Suprapubic skin (tissue), 4 donors: ENCODE measurements around the gene PSME3. TPM values are rescaled to one million over a fixed set of nuclear protein-coding genes. Genes with fewer than 3 reads are reported as not detected.
A peak's percentile ranks its signal among the peaks of the same experiment; 100 is the strongest.

Experiments
- DNase-seq, 2 donors: peaks; one replicate each; pipeline ENCODE4 v3.0.0-alpha.2; 2019; ENCODE audit warnings: low spot score in 2 of 2
- H3K27ac ChIP-seq: fragments of 200-600 bp; sonication (generic); one replicate; pipeline ENCODE4 v1.5.1; 2019
- H3K27me3 ChIP-seq: fragments of 200-600 bp; sonication (generic); one replicate; pipeline ENCODE4 v1.5.1; 2019
- H3K36me3 ChIP-seq: fragments of 200-600 bp; sonication (generic); one replicate; pipeline ENCODE4 v1.5.1; 2019
- H3K4me1 ChIP-seq: fragments of 200-600 bp; sonication (generic); one replicate; pipeline ENCODE4 v1.5.1; 2019
- H3K4me3 ChIP-seq: fragments of 200-600 bp; sonication (generic); one replicate; pipeline ENCODE4 v1.5.1; 2019; ENCODE audit warnings: mild to moderate bottlenecking
- H3K9me3 ChIP-seq: fragments of 200-600 bp; sonication (generic); one replicate; pipeline ENCODE4 v1.5.1; 2019
- EP300 ChIP-seq: sonication (generic); formaldehyde crosslinking; IDR thresholded peaks from one replicate; pipeline ENCODE4 v1.6.1; 2017; ENCODE audit warnings: antibody characterized with exemption
- POLR2A ChIP-seq, 2 donors: fragments of 450-650 bp; IDR thresholded peaks; one replicate each; pipeline ENCODE4 v1.6.1; 2017; ENCODE audit warnings: antibody characterized with exemption in 2 of 2, mild to moderate bottlenecking in 2 of 2, moderate library complexity in 2 of 2
- POLR2AphosphoS5 ChIP-seq, 3 donors: sonication (generic); formaldehyde crosslinking; IDR thresholded peaks; one replicate each; pipeline ENCODE4 v1.6.1; 2017; ENCODE audit warnings: antibody characterized with exemption in 3 of 3
- WGBS: methylation state at CpG from one replicate; pipeline ENCODE4 v1.1.5; 2018; 5-methylcytosine and 5-hydroxymethylcytosine counted together
- total RNA-seq, 4 donors: library from RNA; depleted of rRNA; stranded (reverse); fragments of >200 nt; gene quantifications; one replicate each; pipeline ENCODE4 v1.1.0, GENCODE V29; 2016
- TF ChIP-seq, protein P1 (sequence below), 2 donors: fragments of 200-600 bp in 1 of 2; fragments of 450-650 bp in 1 of 2; sonication (generic) in 1 of 2; IDR thresholded peaks; one replicate each; pipeline ENCODE4 v1.5.1; 2016 to 2019; ENCODE audit warnings: antibody characterized with exemption in 2 of 2, mild to moderate bottlenecking in 1 of 2, moderate library complexity in 1 of 2

Gene PSME3
- total RNA-seq, 4 donors from 2014 or later, result 47.0 to 106 (median 82.8) TPM

DNA sequence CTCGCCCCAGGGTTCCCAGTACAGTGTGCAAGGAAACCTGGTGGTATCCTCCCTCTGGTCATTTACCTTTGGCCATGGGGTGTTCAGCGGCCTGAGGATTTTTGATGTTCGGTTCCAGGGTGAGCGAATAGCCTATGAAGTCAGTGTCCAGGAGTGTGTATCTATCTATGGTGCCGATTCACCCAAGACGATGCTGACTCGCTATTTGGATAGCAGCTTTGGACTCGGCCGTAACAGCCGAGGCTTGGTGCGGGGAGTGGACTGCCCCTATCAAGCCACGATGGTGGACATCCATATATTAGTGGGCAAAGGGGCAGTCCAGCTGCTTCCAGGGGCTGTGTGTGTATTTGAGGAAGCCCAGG is 12.3 kb downstream of the PSME3 start:
- Histone ChIP-seq H3K4me3 (no peak overlapping the region), H3K27ac (no peak overlapping the region), H3K27me3 (no peaks in the 10 kb centered on the region), H3K36me3 (peaks cover 50% of the 10 kb centered on the region), H3K4me1 (peaks cover 23% of the 10 kb centered on the region), H3K9me3 (no peaks in the 10 kb centered on the region)
- 95% methylated on average over 11 of the region's 12 CpGs for WGBS
- DNase-seq, result no peak
- TF ChIP-seq POLR2A (IDR thresholded peaks at IDR 0.05), result no peak
- no peak for TF ChIP-seq EP300
- TF ChIP-seq, protein P1, sequence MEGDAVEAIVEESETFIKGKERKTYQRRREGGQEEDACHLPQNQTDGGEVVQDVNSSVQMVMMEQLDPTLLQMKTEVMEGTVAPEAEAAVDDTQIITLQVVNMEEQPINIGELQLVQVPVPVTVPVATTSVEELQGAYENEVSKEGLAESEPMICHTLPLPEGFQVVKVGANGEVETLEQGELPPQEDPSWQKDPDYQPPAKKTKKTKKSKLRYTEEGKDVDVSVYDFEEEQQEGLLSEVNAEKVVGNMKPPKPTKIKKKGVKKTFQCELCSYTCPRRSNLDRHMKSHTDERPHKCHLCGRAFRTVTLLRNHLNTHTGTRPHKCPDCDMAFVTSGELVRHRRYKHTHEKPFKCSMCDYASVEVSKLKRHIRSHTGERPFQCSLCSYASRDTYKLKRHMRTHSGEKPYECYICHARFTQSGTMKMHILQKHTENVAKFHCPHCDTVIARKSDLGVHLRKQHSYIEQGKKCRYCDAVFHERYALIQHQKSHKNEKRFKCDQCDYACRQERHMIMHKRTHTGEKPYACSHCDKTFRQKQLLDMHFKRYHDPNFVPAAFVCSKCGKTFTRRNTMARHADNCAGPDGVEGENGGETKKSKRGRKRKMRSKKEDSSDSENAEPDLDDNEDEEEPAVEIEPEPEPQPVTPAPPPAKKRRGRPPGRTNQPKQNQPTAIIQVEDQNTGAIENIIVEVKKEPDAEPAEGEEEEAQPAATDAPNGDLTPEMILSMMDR (IDR thresholded peaks at IDR 0.05), result no peak
- no peak for TF ChIP-seq POLR2AphosphoS5 (IDR thresholded peaks at IDR 0.05)

DNA sequence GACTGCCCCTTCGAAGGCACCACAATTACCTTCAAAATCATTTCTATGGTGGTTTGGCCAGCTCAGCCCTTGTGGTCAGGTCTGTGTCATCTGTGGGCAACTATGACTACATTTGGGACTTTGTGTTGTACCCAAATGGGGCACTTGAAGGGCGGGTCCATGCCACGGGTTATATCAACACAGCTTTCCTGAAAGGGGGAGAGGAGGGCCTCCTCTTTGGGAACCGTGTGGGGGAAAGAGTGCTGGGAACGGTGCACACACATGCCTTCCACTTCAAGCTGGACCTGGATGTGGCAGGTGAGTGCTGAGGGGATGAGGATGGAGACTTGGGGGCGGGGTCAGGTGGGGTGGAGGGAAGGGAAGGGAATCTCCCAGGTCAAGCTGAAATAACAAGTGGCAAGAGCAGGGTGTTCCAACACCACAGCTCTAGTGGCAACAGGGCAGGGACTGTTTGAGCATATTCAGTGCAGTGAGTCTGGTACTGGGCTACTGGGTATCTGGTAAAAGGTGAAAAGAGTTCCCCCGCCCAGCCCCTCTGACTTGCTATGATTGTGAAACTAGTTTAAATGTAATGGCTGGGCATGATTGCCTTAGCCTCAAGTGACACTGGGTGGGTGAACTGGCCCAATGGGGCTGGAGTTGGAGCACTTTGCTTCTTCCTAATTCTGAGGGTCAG is 12.9 kb downstream of the PSME3 start:
- TF ChIP-seq POLR2A (IDR thresholded peaks at IDR 0.05) (no peak), EP300 (no peak), POLR2AphosphoS5 (IDR thresholded peaks at IDR 0.05) (no peak)
- TF ChIP-seq, protein P1 (IDR thresholded peaks at IDR 0.05), result no peak
- no peak for DNase-seq
- Histone ChIP-seq H3K4me1 (peaks cover 24% of the 10 kb centered on the region), H3K9me3 (no peaks in the 10 kb centered on the region), H3K4me3 (no peak overlapping the region), H3K27ac (peak overlapping the region; percentile 31), H3K27me3 (no peaks in the 10 kb centered on the region), H3K36me3 (peaks cover 45% of the 10 kb centered on the region)
- 66% methylated on average over 6 of the region's 7 CpGs for WGBS

DNA sequence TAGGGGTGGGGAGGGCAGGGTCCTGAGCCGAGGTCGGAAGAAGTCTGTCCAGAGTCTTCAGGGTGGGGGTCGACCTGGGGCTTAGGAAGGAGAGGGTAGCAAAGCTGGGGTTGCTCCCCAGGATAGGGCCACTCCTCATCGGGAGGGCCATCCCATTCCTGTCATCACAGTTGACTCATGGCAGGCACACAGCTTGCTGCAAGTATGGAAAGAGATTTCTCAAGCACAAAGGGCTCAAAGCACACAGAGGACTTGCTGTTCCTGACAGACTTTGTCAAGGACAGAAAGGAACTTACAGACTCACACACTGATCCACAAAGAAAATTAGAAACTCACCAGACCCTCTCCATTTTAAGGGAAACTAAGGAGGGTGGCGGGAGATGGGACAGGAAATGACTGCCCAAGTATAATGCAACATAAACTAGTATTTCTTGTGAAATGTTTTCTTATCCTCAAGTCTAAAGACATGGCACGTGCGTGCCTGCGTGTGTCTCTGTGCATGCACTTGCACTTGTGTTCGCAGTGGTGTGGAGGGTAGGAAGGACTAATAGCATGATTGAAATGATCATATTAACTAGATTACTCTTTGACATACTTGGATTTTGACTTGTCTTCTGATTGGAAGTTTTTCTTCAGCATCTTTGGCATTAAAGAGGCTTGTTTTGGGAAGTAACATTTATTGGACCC is 13.5 kb downstream of the PSME3 start:
- peaks cover 38% of the 10 kb centered on the region for H3K36me3 ChIP-seq
- H3K27me3 ChIP-seq, result no peaks in the 10 kb centered on the region
- no peak overlapping the region for H3K4me3 ChIP-seq
- H3K9me3 ChIP-seq, result no peaks in the 10 kb centered on the region
- H3K27ac ChIP-seq, result peak overlapping the region; percentile 31
- TF ChIP-seq POLR2AphosphoS5 (IDR thresholded peaks at IDR 0.05), result no peak
- 61% methylated on average over 9 of the region's 9 CpGs for whole genome bisulfite sequencing
- no peak for DNase-seq
- peaks cover 24% of the 10 kb centered on the region for H3K4me1 ChIP-seq

- no peak overlapping the region for H3K4me3 ChIP-seq
- H3K36me3 ChIP-seq, result peaks cover 25% of the 10 kb centered on the region
- H3K27ac ChIP-seq, result no peak overlapping the region
- no peak for DNase-seq
- WGBS, result 77% methylated on average over 3 of the region's 3 CpGs
- peaks cover 24% of the 10 kb centered on the region for H3K4me1 ChIP-seq
- no peaks in the 10 kb centered on the region for H3K27me3 ChIP-seq
- TF ChIP-seq EP300 (no peak), POLR2A (IDR thresholded peaks at IDR 0.05) (no peak), POLR2AphosphoS5 (IDR thresholded peaks at IDR 0.05) (no peak)
- TF ChIP-seq, protein P1 (IDR thresholded peaks at IDR 0.05), result no peak
- H3K9me3 ChIP-seq, result no peaks in the 10 kb centered on the region
Measured at GRCh38 chr17:42848093-42848492, 14.9 kb downstream of the PSME3 start.

DNA sequence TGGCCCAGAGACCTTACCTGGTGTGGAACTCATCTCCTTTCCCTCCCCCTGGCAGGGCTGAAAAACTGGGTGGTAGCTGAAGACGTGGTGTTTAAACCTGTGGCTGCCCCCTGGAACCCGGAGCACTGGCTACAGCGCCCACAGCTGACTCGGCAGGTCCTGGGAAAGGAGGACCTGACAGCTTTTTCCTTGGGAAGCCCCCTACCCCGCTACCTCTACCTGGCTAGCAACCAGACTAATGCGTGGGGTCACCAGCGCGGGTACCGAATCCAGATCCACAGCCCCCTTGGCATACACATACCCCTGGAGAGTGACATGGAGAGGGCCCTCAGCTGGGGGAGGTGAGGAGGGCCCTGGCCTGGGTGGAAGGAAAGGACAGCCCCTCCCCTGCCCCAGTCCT is 15.8 kb downstream of the PSME3 start:
- TF ChIP-seq, protein P1 (IDR thresholded peaks at IDR 0.05), result no peak
- TF ChIP-seq POLR2A (IDR thresholded peaks at IDR 0.05) (no peak), POLR2AphosphoS5 (IDR thresholded peaks at IDR 0.05) (no peak), EP300 (no peak)
- peaks cover 17% of the 10 kb centered on the region for H3K36me3 ChIP-seq
- no peaks in the 10 kb centered on the region for H3K27me3 ChIP-seq
- H3K4me3 ChIP-seq, result no peak overlapping the region
- no peak for DNase-seq
- 90% methylated on average over 4 of the region's 9 CpGs for WGBS
- H3K27ac ChIP-seq, result no peak overlapping the region
- no peaks in the 10 kb centered on the region for H3K9me3 ChIP-seq
- H3K4me1 ChIP-seq, result peaks cover 24% of the 10 kb centered on the region
